HepG2 (cell line): Measurements from ENCODE around the gene TMIGD2.
A peak's percentile ranks its signal among the peaks of the same experiment; 100 is the strongest.

ENCODE experiments used
- FLYWCH1 ChIP-seq: sonication (generic); formaldehyde crosslinking; IDR thresholded peaks from 2 replicates; pipeline ENCODE4 v1.8.1; 2023; ENCODE audit warnings: mild to moderate bottlenecking, missing genetic modification reagents
- RAD21 ChIP-seq: fragments of 450-650 bp; formaldehyde crosslinking; IDR thresholded peaks from 2 replicates; pipeline ENCODE4 v1.5.0; 2020; ENCODE audit warnings: mild to moderate bottlenecking
- TF ChIP-seq, protein P1 (sequence below): sonication (generic); formaldehyde crosslinking; IDR thresholded peaks from 2 replicates; pipeline ENCODE4 v1.5.0; 2020; ENCODE audit warnings: mild to moderate bottlenecking, missing genetic modification reagents, moderate library complexity

GRCh38 chr19:4267101-4267900 is 34.9 kb downstream of the TMIGD2 start:
- TF ChIP-seq, protein P1, sequence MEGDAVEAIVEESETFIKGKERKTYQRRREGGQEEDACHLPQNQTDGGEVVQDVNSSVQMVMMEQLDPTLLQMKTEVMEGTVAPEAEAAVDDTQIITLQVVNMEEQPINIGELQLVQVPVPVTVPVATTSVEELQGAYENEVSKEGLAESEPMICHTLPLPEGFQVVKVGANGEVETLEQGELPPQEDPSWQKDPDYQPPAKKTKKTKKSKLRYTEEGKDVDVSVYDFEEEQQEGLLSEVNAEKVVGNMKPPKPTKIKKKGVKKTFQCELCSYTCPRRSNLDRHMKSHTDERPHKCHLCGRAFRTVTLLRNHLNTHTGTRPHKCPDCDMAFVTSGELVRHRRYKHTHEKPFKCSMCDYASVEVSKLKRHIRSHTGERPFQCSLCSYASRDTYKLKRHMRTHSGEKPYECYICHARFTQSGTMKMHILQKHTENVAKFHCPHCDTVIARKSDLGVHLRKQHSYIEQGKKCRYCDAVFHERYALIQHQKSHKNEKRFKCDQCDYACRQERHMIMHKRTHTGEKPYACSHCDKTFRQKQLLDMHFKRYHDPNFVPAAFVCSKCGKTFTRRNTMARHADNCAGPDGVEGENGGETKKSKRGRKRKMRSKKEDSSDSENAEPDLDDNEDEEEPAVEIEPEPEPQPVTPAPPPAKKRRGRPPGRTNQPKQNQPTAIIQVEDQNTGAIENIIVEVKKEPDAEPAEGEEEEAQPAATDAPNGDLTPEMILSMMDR (CRISPR knock-in tag): peak; percentile 90
- peak; percentile 72 for TF ChIP-seq RAD21 (CRISPR knock-in tag)
- TF ChIP-seq FLYWCH1: no peak
